H1 (cell line): Measurements from ENCODE around the gene NME3. TPM values are rescaled to one million over a fixed set of nuclear protein-coding genes. Genes with fewer than 3 reads are reported as not detected.

Experiments
- CHD1 ChIP-seq: IDR thresholded peaks from 2 replicates; pipeline ENCODE4 v1.6.1; 2012; ENCODE audit warnings: low read depth, low read length, improper control_type of control experiment
- CREB1 ChIP-seq: IDR thresholded peaks from 2 replicates; pipeline ENCODE4 v1.6.1; 2012; ENCODE audit warnings: inconsistent platforms
- CTBP2 ChIP-seq: IDR thresholded peaks from 2 replicates; pipeline ENCODE4 v1.7.0; 2011; ENCODE audit warnings: borderline replicate concordance, mild to moderate bottlenecking, moderate library complexity, mixed read lengths, low read length; ENCODE audit not compliant: insufficient read depth, insufficient read length
- SIN3A ChIP-seq, 2 experiments: IDR thresholded peaks in 1 of 2; conservative IDR thresholded peaks in 1 of 2; 2 replicates each; pipeline ENCODE4 v1.6.1; 2011 to 2012; ENCODE audit warnings: low read length in 2 of 2, improper control_type of control experiment in 1 of 2, low read depth in 1 of 2, mild to moderate bottlenecking in 1 of 2
- SP1 ChIP-seq: IDR thresholded peaks from 2 replicates; pipeline ENCODE4 v1.6.1; 2011; ENCODE audit warnings: low read depth, low read length
- ZNF274 ChIP-seq: IDR thresholded peaks from 2 replicates; pipeline ENCODE4 v1.7.0; 2012; ENCODE audit warnings: low read length, borderline replicate concordance; ENCODE audit errors: extremely low read depth
- polyA plus RNA-seq, 7 experiments: library from polyadenylated mRNA; depleted of rRNA in 3 of 7; stranded (reverse) in 5 of 7; unstranded in 2 of 7; fragments of >200 nt in 5 of 7; fragments of 200-250 nt in 2 of 7; gene quantifications; 1 replicate in 5 of 7; 2 replicates in 1 of 7; 4 replicates in 1 of 7; pipeline versions ENCODE4 v1.2.1 to v1.2.3, GENCODE V29; 2011 to 2013; ENCODE audit warnings: missing spikeins in 2 of 7, mixed read lengths in 2 of 7
- total RNA-seq: library from RNA; stranded (reverse); fragmentation: NEBNext Ultra II Directional; extraction: Animal tissue kit (Norgen Biotek cat#: 25700); gene quantifications from 2 replicates; pipeline ENCODE4 v1.2.1, GENCODE V29; 2021
- TF ChIP-seq, protein P1 (sequence below): IDR thresholded peaks from 2 replicates; pipeline ENCODE4 v1.6.1; 2012; ENCODE audit warnings: inconsistent platforms

Gene NME3
- total and polyA plus RNA-seq, 2 of the 8 experiments (the other 6 are each of a cell fraction or from before 2014, with no cell fraction given): 72.5 to 163 TPM

DNA sequence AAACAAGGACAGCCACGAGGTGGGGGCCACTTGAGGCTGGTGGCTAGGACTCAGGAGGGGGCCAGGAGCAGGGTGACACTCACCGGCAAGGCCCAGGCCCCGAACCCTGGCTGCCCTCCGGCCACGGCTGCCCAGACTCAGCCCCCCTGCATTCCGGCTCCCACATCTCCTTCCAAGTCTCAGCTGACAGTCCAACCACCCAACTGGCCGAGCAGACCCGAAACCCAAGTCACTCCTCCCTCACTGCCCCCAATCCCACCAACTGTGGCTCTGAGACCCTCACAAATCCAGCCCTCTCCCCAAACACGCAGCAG lies 45.9 kb upstream of the NME3 start (continued):
- TF ChIP-seq, protein P1, sequence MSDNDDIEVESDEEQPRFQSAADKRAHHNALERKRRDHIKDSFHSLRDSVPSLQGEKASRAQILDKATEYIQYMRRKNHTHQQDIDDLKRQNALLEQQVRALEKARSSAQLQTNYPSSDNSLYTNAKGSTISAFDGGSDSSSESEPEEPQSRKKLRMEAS: no peak
- TF ChIP-seq CHD1 (no peak), CTBP2 (no peak), SIN3A (conservative IDR thresholded peaks at IDR 0.05 in 1 of 2, IDR thresholded peaks at IDR 0.05 in 1 of 2; ENCODE audit: low read depth in 1 of 2, low read length in 2 of 2) (no peak), CREB1 (no peak), SP1 (no peak), ZNF274 (no peak)
